HG03108 (cell line): ENCODE results near the gene LSAMP.
"Not testable (repeated sequence)": the region's sequence is repeated elsewhere in the genome, so short reads cannot be mapped to it uniquely, and the experiment has no call there.

ENCODE experiments used
- ATAC-seq: cut with Tn5 transposase; IDR thresholded peaks from one replicate; pipeline ENCODE4 v1.9.1; 2021; ENCODE audit warnings: moderate library complexity; ENCODE audit not compliant: unreplicated experiment

The LSAMP gene

DNA sequence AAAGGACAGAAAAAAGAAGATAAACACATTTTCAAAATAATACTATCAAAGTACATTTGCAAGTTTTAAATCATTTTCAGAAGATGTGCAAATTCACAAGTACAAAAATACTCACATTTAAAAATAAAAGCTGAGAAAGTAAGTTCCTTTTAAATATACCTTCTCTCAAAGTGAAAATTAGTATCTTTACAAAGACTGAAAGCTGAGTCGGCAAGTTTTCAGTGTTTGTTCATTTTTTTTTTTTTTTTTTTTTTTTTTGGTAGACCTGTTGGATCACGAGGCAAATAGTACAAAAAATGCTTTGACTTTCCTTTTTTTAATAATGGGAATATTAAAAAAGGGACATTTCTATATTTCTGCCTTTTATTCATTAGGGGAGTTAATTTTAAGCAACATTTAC is 317.8 kb downstream of the LSAMP start:
- no peak for ATAC-seq

DNA sequence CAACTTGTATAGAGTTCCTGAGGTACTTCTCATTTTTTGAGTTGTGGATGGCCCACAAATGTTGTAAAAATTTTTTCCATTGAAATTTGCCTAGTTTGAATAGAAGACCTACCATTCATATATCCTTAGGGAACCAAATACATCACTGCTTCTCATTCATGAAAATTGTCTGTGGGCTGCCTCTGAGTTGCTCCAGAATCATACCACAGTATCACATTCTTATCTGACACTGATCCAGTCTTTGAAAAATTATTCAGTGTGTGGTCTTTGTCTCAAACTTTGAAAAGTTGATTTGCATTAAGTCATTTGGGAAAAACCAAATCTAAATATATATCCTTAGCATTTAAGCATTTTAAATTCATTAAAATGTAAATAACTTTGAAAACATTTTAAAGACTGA is 321.1 kb downstream of the LSAMP start:
- no peak for ATAC-seq

DNA sequence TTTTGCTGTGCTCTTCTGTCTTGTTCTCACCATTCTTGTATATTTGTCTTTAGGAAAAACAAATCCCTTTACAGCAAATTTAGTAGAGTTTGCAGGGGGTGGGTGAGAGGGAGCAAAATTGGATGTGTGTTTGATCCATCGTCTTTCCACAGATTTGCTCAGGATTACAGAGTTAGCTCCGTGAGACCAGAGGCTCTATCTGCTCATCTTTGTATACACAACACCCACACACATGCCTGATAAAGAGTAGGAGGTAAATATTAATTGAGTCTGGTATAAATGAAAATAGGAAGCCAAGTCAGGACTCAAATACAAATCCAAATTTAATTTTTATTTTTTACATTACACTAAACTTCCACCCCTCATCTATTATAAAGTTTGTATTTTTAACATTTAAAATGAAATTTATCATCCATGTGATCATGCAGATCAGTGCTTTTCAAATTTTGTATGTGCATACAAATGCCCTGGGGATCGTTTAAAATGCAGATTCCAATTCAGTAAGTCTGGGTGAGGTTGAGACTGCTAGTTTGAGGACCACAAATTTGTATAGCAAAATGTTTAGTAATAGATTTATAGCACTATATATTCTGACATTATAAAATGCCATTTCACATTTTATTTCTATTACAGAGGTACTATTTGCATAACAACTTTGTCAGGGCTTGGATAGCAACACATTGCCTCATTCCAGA is 326.7 kb downstream of the LSAMP start:
- ATAC-seq = no peak

DNA sequence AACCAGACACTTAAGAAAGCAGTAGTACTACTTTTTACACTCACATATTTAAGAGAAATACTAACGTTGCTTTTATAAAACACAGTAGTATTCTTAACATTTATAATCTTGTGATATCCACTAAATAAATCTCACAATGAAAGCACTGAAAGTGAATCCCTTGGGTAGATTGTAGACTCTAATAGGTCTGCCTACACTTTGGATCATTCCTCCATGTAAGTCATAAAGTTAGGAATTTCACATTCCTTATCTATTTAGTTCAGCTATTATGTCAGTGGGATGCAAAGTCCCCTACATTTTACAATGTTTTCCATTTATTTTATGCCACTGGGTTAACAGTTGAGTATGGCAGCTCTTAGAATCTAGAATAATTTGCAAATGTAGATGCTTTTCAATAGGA is 330.7 kb downstream of the LSAMP start:
- no peak for ATAC-seq

- ATAC-seq = no peak
Observed at GRCh38 chr3:116112696-116113095, 332.6 kb downstream of the LSAMP start.

DNA sequence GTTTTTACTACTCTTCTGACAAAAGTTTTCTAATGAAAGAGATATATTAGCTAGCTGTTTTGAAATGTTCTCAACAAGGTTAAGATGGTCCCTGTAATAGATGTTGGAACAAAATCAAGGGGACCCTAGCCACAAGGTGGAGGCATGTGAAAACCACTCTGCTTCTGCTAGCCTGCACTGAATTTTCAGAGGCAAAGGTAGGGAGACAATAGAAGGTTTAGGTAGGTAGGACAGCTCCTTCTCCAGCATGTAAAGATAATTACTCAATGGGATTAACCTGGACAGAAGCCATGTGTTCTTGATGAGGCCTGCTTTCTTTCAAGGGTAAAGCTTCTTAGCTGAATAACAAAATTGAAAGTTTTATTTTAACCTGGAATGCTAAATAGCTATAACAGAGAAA is 333.5 kb downstream of the LSAMP start:
- ATAC-seq = no peak

DNA sequence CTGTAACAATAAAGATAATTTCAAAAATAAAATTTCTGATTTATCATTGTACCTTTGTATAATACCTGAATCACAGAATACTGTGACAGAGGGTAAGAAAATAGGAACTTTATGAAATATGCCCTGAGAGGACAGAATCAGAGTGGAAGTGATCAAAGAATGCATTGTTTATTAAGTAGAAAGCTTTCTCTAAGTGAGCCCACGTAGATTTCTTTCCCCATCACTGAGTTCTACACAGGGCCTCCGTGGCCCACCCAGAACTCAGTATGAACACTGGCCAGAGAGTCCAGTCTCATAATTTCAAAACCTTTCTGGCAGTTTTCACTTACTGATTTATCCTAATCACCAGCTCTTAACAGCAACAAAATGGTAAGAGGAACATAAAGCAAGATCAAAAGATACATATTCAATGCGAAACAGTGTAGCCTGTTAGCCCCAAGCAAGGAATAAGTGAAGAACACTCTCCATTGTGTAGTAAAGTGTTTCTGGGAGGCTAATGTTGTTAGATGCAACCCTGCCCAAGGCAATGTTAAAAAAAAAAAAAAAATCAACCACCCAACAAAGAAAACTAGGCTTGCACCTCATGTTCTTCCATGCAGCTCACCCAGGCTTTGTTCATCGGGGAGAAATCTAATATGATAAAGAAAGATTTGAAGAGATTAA is 341.3 kb downstream of the LSAMP start:
- ATAC-seq = no peak

- ATAC-seq = no peak
Observed at GRCh38 chr3:116102037-116102436, 343.2 kb downstream of the LSAMP start.

DNA sequence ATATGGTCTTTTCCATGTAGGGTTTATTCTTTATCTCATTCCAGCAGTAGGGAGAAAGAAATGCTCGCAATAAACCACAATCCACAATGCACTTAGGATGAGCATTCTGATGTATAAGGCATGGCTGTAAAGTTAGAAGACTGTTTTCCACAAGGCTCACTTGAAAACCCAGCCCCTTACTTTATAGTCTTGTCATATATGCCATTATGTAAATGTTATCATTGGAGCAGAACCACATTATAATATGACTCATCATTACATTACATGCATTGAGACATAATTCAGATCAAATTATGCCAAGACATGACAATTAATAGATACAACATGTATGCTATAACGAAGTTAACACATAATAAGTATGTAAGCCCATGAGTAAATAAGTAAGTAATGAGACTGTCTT is 348.1 kb downstream of the LSAMP start:
- no peak for ATAC-seq

DNA sequence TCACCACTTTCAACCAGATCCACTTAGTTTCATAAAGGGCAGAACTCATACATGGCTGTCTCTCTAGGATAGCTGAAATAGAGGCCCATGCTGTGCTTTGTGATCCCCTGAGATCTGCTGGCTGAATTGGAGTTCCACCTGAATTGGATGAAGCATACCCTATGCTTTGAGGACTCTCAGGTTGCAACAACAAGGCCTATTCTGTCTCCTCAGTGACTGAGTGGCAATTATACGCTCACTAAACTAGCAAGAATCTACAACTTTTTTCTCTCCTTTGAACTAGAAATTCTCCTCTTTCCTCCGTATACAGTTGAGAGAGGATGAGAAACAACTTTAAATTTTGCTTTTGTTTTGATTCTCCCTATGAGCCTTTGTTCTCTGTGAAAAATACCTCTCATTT is 348.7 kb downstream of the LSAMP start:
- ATAC-seq = no peak

DNA sequence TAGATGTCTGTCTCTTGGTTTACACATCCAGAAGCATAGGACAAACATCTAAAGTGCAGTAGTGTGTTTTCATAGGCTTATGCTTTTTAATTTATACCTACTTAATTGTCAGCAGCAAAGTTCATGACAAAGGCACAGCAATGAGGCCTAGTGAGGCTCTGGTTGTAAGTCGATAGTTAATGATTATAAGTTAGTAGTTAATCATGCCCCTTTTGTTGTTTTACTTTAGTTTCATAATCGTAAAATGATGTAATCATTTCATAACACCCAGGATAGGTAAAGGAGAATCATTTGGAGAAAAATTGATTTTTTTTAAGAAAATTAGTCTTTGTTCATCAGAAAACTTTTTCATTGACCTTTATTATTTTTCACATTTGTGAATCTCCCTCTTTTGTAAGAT is 351.9 kb downstream of the LSAMP start:
- ATAC-seq = no peak

DNA sequence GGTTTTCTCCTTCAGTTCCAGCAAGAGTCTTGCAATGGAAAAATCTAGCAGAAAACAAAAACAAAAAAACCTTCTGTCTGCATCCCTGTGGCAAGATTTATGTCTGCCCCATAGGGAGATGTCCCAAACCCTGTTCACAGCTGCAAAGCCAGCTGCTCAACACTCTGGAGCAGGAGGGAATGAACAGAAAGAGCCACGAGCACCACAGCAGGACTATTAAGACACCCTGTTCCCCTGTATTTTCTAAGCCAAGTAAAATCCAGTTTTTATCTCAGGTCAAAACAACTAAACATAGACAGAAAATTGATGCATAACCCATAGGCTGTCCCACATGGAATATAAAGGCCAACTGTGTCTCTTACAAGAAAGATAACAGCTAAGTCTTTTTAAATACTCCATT is 357.9 kb downstream of the LSAMP start:
- no peak for ATAC-seq

- no peak for ATAC-seq
Observed at GRCh38 chr3:116084999-116085791, 360.1 kb downstream of the LSAMP start.

GRCh38 chr3:116083683-116084082 is 361.6 kb downstream of the LSAMP start:
- no peak for ATAC-seq

DNA sequence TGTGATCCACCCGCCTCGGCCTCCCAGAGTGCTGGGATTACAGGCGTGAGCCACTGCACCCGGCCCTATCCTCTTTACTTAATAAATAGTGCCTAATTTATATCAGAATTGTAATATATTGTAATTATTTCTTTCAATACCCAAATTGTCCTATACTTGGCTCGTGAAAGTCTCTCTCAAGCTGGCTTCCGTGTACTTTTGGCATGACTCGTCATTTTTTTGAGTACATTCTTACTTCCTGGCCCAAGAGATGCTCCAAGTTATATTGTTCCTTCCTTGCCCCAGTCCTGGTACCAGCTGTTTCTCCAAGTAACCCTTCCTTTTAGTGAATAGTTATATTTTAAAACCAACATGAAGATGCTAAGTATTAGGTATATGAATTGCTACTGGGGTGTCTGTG is 366.7 kb downstream of the LSAMP start:
- no peak for ATAC-seq

DNA sequence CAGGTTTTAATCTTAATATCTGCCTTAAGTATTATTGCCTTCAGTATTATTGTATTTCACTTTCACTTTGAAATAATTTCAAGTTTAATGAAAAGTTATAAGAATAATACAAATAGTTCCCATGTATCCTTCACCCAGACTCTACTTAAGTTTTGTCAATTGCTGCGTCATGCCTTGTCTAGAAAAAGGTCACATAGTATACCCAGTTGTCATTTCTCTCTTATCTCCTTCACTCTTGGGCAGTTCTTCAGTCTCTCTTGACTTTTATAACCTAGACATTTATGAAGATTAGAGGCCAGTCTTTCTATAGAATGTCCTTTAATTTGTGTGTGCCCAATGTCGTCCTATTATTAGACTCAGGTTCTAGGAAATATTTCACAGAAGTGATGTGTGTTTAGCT is 367.7 kb downstream of the LSAMP start:
- ATAC-seq = no peak

- ATAC-seq = no peak
Observed at GRCh38 chr3:116077059-116077458, 368.2 kb downstream of the LSAMP start.

DNA sequence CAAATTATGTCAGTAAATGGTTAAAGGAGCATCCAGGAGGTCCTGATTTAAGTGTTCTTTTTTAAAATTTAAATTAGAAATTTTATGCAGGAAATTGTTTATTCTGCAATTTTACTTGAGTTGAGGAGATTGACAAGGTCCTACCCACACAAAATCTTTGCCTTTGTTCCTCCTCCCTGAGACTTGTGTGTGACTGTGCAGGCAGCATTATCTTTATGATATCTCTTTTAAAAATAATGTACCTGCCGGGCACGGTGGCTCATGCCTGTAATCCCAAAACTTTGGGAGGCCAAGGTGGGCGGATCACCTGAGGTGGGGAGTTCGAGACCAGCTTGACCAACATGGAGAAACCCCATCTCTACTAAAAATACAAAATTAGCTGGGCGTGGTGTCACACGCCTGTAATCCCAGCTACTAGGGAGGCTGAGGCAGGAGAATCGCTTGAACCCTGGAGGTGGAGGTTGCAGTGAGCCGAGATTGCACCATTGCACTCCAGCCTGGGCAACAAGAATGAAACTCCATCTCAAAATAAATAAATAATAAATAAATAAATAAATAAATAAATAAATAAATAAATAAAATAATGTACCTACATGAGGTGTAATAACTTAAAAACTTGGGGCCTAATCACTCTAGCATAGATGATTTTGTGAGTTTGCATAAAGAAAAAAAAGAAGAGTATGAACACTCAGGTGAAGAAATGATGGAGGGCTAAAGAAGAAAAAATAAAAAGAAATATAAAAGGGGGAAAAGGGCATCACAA is 374.6 kb downstream of the LSAMP start:
- ATAC-seq = not testable (repeated sequence)

GRCh38 chr3:116070061-116070460 is 375.2 kb downstream of the LSAMP start:
- no peak for ATAC-seq

DNA sequence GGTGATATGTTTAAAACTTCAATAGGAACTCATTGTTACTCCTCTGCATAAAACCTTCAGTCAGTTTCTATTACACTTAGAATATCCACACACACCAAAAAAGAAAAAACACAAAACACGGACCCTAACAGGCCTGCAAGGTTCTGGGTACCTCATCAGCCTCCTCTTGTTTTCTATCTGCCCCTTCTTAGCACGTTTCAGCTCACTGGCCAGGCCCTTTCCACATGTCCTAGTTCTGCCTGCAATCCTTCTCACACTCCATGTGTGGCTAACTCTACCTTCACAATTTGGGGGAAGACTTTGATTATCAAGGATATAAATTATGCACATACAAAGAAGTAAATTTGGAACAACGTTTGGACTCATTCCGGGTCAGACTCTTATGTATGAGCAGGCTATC is 376.3 kb downstream of the LSAMP start:
- no peak for ATAC-seq

GRCh38 chr3:116067326-116067725 is 378.0 kb downstream of the LSAMP start:
- no peak for ATAC-seq
